GM12878 (cell line): ENCODE measurements around the gene NOL3. TPM values are rescaled to one million over a fixed set of nuclear protein-coding genes. Genes with fewer than 3 reads are reported as not detected.

Source experiments
- BHLHE40 ChIP-seq, 2 experiments: fragments of 450-650 bp in 1 of 2; IDR thresholded peaks; 2 replicates each; pipeline ENCODE4 v1.6.1; 2011 to 2017; ENCODE audit warnings: low read depth in 2 of 2, borderline replicate concordance in 1 of 2, improper control_type of control experiment in 1 of 2, low read length in 1 of 2, mild to moderate bottlenecking in 1 of 2
- CHD2 ChIP-seq: IDR thresholded peaks from 2 replicates; pipeline ENCODE4 v1.6.1; 2011; ENCODE audit warnings: low read depth, low read length, improper control_type of control experiment, borderline replicate concordance
- EGR1 ChIP-seq, 2 experiments: IDR thresholded peaks; 1 replicate in 1 of 2; 2 replicates in 1 of 2; pipeline ENCODE4 v1.6.1; 2011 to 2012; ENCODE audit warnings: low read depth in 2 of 2, low read length in 2 of 2, borderline replicate concordance in 1 of 2, mild to moderate bottlenecking in 1 of 2, moderate library complexity in 1 of 2
- EZH2 ChIP-seq: IDR thresholded peaks from 2 replicates; pipeline ENCODE4 v1.6.1; 2012; ENCODE audit warnings: low read depth, mild to moderate bottlenecking, control low read depth, inconsistent platforms, low read length, borderline replicate concordance; ENCODE audit not compliant: control insufficient read depth
- GABPA ChIP-seq: IDR thresholded peaks from 2 replicates; pipeline ENCODE4 v1.6.1; 2014; ENCODE audit warnings: antibody characterized with exemption, low read depth, mild to moderate bottlenecking, inconsistent platforms
- JUNB ChIP-seq: IDR thresholded peaks from 2 replicates; pipeline ENCODE4 v1.6.1; 2016; ENCODE audit warnings: antibody characterized with exemption, mild to moderate bottlenecking
- MTA2 ChIP-seq: fragments of 450-650 bp; IDR thresholded peaks from 2 replicates; pipeline ENCODE4 v1.6.1; 2016; ENCODE audit warnings: low read depth, mild to moderate bottlenecking, moderate library complexity
- MYC ChIP-seq: IDR thresholded peaks from 2 replicates; pipeline ENCODE4 v1.6.1; 2011; ENCODE audit warnings: mild to moderate bottlenecking, low read length, moderate library complexity, inconsistent platforms; ENCODE audit not compliant: insufficient read depth, insufficient replicate concordance, insufficient read length, severe bottlenecking
- PRDM15 ChIP-seq: fragments of 450-650 bp; formaldehyde crosslinking; IDR thresholded peaks from 2 replicates; pipeline ENCODE4 v1.4.0; 2020; ENCODE audit warnings: mild to moderate bottlenecking, moderate library complexity
- RELB ChIP-seq: fragments of 450-650 bp; IDR thresholded peaks from 2 replicates; pipeline ENCODE4 v1.6.1; 2017; ENCODE audit warnings: low read depth, mild to moderate bottlenecking, moderate library complexity
- TCF3 ChIP-seq: IDR thresholded peaks from 2 replicates; pipeline ENCODE4 v1.6.1; 2012; ENCODE audit warnings: low read depth, mild to moderate bottlenecking, low read length, borderline replicate concordance; ENCODE audit not compliant: insufficient read depth
- TCF7 ChIP-seq: IDR thresholded peaks from 2 replicates; pipeline ENCODE4 v1.6.1; 2014; ENCODE audit warnings: antibody characterized with exemption, borderline replicate concordance
- YY1 ChIP-seq: IDR thresholded peaks from 2 replicates; pipeline ENCODE4 v1.6.1; 2011; ENCODE audit warnings: low read depth, mild to moderate bottlenecking, low read length
- ZBTB33 ChIP-seq: fragments of 450-650 bp; IDR thresholded peaks from 2 replicates; pipeline ENCODE4 v1.6.1; 2017; ENCODE audit warnings: mild to moderate bottlenecking
- polyA plus RNA-seq, 11 experiments: library from polyadenylated mRNA; depleted of rRNA in 4 of 11; unstranded in 6 of 11; stranded (reverse) in 5 of 11; fragments of >200 nt; fragmentation: Nextera tagmentation in 4 of 11; fragmentation: Illumina TruSeq in 1 of 11; extraction: Ambion mirVana in 4 of 11; extraction: Trizol in 1 of 11; gene quantifications; 1 replicate in 1 of 11; 2 replicates in 10 of 11; pipeline versions ENCODE4 v1.2.1 to v1.2.3, GENCODE V29; 2011 to 2016; ENCODE audit warnings: inconsistent platforms in 2 of 11, missing spikeins in 2 of 11, low read depth in 1 of 11
- total RNA-seq, 4 experiments: library from RNA; depleted of rRNA in 3 of 4; stranded (reverse); fragments of >200 nt in 3 of 4; fragmentation: Illumina TruSeq in 1 of 4; extraction: Trizol in 1 of 4; gene quantifications; 2 replicates each; pipeline versions ENCODE4 v1.2.1 to v1.2.3, GENCODE V29; 2013 to 2021
- TF ChIP-seq, protein P1 (sequence below): IDR thresholded peaks from 2 replicates; pipeline ENCODE4 v1.6.1; 2012; ENCODE audit warnings: low read depth, low read length, improper control_type of control experiment
- TF ChIP-seq, protein P2 (sequence below): fragments of 450-650 bp; IDR thresholded peaks from 2 replicates; pipeline ENCODE4 v1.6.1; 2017; ENCODE audit warnings: antibody characterized with exemption, mild to moderate bottlenecking, moderate library complexity

Gene NOL3
- total and polyA plus RNA-seq, 10 of the 15 experiments (the other 5 are each of a cell fraction or from before 2014, with no cell fraction given) = 0.31 to 18.4 (median 2.7) TPM

GRCh38 chr16:67173808-67174705 is 3.7 kb downstream of the NOL3 start (continued):
- TF ChIP-seq PRDM15 (CRISPR knock-in tag) = no peak
- no peak for TF ChIP-seq EZH2
- TF ChIP-seq CHD2 = no peak
- no peak for TF ChIP-seq YY1
- TF ChIP-seq, protein P1, sequence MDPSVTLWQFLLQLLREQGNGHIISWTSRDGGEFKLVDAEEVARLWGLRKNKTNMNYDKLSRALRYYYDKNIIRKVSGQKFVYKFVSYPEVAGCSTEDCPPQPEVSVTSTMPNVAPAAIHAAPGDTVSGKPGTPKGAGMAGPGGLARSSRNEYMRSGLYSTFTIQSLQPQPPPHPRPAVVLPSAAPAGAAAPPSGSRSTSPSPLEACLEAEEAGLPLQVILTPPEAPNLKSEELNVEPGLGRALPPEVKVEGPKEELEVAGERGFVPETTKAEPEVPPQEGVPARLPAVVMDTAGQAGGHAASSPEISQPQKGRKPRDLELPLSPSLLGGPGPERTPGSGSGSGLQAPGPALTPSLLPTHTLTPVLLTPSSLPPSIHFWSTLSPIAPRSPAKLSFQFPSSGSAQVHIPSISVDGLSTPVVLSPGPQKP = no peak
- peak; percentile 41 to 90; a peak in 3 of 4 replicates for TF ChIP-seq BHLHE40 (IDR thresholded peaks at IDR 0.05; ENCODE audit: borderline replicate concordance in 1 of 2, low read depth in 2 of 2, low read length in 1 of 2)
- no peak for TF ChIP-seq RELB
- TF ChIP-seq EGR1 (IDR thresholded peaks at IDR 0.05; ENCODE audit: borderline replicate concordance in 1 of 2, low read depth in 2 of 2, low read length in 2 of 2) = no peak
- no peak for TF ChIP-seq JUNB
- TF ChIP-seq, protein P2, sequence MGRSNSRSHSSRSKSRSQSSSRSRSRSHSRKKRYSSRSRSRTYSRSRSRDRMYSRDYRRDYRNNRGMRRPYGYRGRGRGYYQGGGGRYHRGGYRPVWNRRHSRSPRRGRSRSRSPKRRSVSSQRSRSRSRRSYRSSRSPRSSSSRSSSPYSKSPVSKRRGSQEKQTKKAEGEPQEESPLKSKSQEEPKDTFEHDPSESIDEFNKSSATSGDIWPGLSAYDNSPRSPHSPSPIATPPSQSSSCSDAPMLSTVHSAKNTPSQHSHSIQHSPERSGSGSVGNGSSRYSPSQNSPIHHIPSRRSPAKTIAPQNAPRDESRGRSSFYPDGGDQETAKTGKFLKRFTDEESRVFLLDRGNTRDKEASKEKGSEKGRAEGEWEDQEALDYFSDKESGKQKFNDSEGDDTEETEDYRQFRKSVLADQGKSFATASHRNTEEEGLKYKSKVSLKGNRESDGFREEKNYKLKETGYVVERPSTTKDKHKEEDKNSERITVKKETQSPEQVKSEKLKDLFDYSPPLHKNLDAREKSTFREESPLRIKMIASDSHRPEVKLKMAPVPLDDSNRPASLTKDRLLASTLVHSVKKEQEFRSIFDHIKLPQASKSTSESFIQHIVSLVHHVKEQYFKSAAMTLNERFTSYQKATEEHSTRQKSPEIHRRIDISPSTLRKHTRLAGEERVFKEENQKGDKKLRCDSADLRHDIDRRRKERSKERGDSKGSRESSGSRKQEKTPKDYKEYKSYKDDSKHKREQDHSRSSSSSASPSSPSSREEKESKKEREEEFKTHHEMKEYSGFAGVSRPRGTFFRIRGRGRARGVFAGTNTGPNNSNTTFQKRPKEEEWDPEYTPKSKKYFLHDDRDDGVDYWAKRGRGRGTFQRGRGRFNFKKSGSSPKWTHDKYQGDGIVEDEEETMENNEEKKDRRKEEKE = no peak
- TF ChIP-seq TCF7 = no peak
- TF ChIP-seq GABPA = no peak
- 0 out of 2 replicates have a peak, but pooled peaks have one; percentile 45 for TF ChIP-seq MTA2
- TF ChIP-seq TCF3 = no peak
- no peak for TF ChIP-seq ZBTB33
- no peak for TF ChIP-seq MYC
